ENCODE results near the gene B3GNT5. TPM values are rescaled to one million over a fixed set of nuclear protein-coding genes. Genes with fewer than 3 reads are reported as not detected.

The B3GNT5 gene
- total RNA-seq, 3 donors from 2014 or later, result 33.7 to 80.1 (median 71.2) TPM

- no peak for DNase-seq
- Histone ChIP-seq H3K9me3 (no peaks in the 10 kb centered on the region), H3K36me3 (ENCODE audit: low read depth) (no peaks in the 10 kb centered on the region), H3K4me3 (no peak overlapping the region), H3K4me1 (ENCODE audit: low read depth) (no peaks in the 10 kb centered on the region)
- ATAC-seq, result no peak
- TF ChIP-seq CTCF (IDR thresholded peaks at IDR 0.05), result no peak
- intact Hi-C loops (cut with DNase I, micrococcal nuclease), result no loop called here
Observed at GRCh38 chr3:183230826-183231225, 22.2 kb upstream of the B3GNT5 start.

- Histone ChIP-seq H3K4me1 (ENCODE audit: low read depth) (no peaks in the 10 kb centered on the region), H3K9me3 (no peaks in the 10 kb centered on the region), H3K36me3 (ENCODE audit: low read depth) (no peaks in the 10 kb centered on the region), H3K4me3 (no peak overlapping the region)
- DNase-seq (no peak), ATAC-seq (no peak)
- no peak for TF ChIP-seq CTCF (IDR thresholded peaks at IDR 0.05)
- intact Hi-C loops (cut with DNase I, micrococcal nuclease), result no loop called here
Observed at GRCh38 chr3:183233966-183234365, 19.1 kb upstream of the B3GNT5 start.

- H3K4me1 ChIP-seq (ENCODE audit: low read depth), result peaks cover 2% of the 10 kb centered on the region
- intact Hi-C loops (cut with DNase I, micrococcal nuclease), result no loop called here
- TF ChIP-seq CTCF (IDR thresholded peaks at IDR 0.05), result no peak
- H3K4me3 ChIP-seq, result no peak overlapping the region
- H3K36me3 ChIP-seq (ENCODE audit: low read depth), result no peaks in the 10 kb centered on the region
- no peak for DNase-seq
- H3K9me3 ChIP-seq, result peaks cover 16% of the 10 kb centered on the region
- no peak for ATAC-seq
Observed at GRCh38 chr3:183239046-183239445, 14.0 kb upstream of the B3GNT5 start.

- Histone ChIP-seq H3K36me3 (ENCODE audit: low read depth) (no peaks in the 10 kb centered on the region), H3K4me1 (ENCODE audit: low read depth) (peaks cover 12% of the 10 kb centered on the region), H3K4me3 (no peak overlapping the region), H3K9me3 (peaks cover 16% of the 10 kb centered on the region)
- TF ChIP-seq CTCF (IDR thresholded peaks at IDR 0.05), result no peak
- DNase-seq, result no peak
- no peak for ATAC-seq
- intact Hi-C loops (cut with DNase I, micrococcal nuclease), result no loop called here
Observed at GRCh38 chr3:183242431-183242830, 10.6 kb upstream of the B3GNT5 start.

GRCh38 chr3:183244219-183244618, 8.8 kb upstream of the B3GNT5 start:
- Histone ChIP-seq H3K4me3 (no peak overlapping the region), H3K9me3 (peaks cover 16% of the 10 kb centered on the region), H3K36me3 (ENCODE audit: low read depth) (no peaks in the 10 kb centered on the region), H3K4me1 (ENCODE audit: low read depth) (peaks cover 12% of the 10 kb centered on the region)
- DNase-seq (peak; percentile 52 to 65 (median 59)), ATAC-seq (peak; percentile 24)
- no peak for TF ChIP-seq CTCF (IDR thresholded peaks at IDR 0.05)
- intact Hi-C loops (cut with DNase I, micrococcal nuclease), result no loop called here

GRCh38 chr3:183244981-183245476, 8.0 kb upstream of the B3GNT5 start:
- H3K36me3 ChIP-seq (ENCODE audit: low read depth), result no peaks in the 10 kb centered on the region
- peaks cover 12% of the 10 kb centered on the region for H3K4me1 ChIP-seq (ENCODE audit: low read depth)
- intact Hi-C loops (cut with DNase I, micrococcal nuclease), result no loop called here
- DNase-seq (peak in 1 of 3 donors; percentile 46), ATAC-seq (peak; percentile 92)
- H3K4me3 ChIP-seq, result no peak overlapping the region
- no peak for TF ChIP-seq CTCF (IDR thresholded peaks at IDR 0.05)
- H3K9me3 ChIP-seq, result peaks cover 16% of the 10 kb centered on the region

Data from mucosa of descending colon (tissue), 3 donors.